Activated CD8-positive, alpha-beta T cell treated with anti-CD3 and anti-CD28 coated beads for 36 hours (primary cell): ENCODE data around the gene KATNB1. TPM values are rescaled to one million over a fixed set of nuclear protein-coding genes. Genes with fewer than 3 reads are reported as not detected.

Source experiments
- ATAC-seq: fragments of 200-7000 bp; cut with Tn5 transposase; one replicate; pipeline ENCODE4 v1.10.0; 2021; ENCODE audit warnings: mild to moderate bottlenecking, moderate library complexity
- CTCF ChIA-PET: fragments of 350-600 bp; sonication (Branson Sonifier 250); formaldehyde crosslinking; loops from one replicate; lab custom pipeline; 2021; ENCODE audit warnings: antibody characterized with exemption; lab: Charles Lee
- POLR2A ChIA-PET: fragments of 350-600 bp; sonication (Branson Sonifier 250); formaldehyde crosslinking; loops from one replicate; lab custom pipeline; 2021; ENCODE audit warnings: antibody characterized with exemption; lab: Charles Lee
- DNase-seq: peaks from one replicate; pipeline ENCODE4 v3.0.0-alpha.2; 2020
- H3K27ac Mint-ChIP-seq: one replicate; pipeline ENCODE4 v1.8.0; 2021; ENCODE audit warnings: mild to moderate bottlenecking, mixed read lengths
- H3K27me3 Mint-ChIP-seq: one replicate; pipeline ENCODE4 v1.8.0; 2021; ENCODE audit warnings: mixed read lengths
- H3K36me3 Mint-ChIP-seq: one replicate; pipeline ENCODE4 v1.8.0; 2021; ENCODE audit warnings: low read depth, mixed read lengths
- H3K4me1 Mint-ChIP-seq: one replicate; pipeline ENCODE4 v1.8.0; 2021; ENCODE audit warnings: low read depth, mixed read lengths
- H3K4me3 Mint-ChIP-seq: one replicate; pipeline ENCODE4 v1.8.0; 2021; ENCODE audit warnings: mild to moderate bottlenecking, moderate library complexity, mixed read lengths
- H3K9me3 Mint-ChIP-seq: one replicate; pipeline ENCODE4 v1.8.0; 2021; ENCODE audit warnings: mixed read lengths
- CTCF ChIP-seq: fragments of 200-600 bp; IDR thresholded peaks from one replicate; pipeline ENCODE4 v1.8.0; 2022; ENCODE audit warnings: antibody characterized with exemption, mild to moderate bottlenecking
- intact Hi-C: fragments of 100-400 bp; cut with micrococcal nuclease; formaldehyde crosslinking; loops from one replicate; pipeline ENCODE4 v1.10.0; 2022
- total RNA-seq, 2 experiments: library from RNA; stranded (reverse); gene quantifications; one replicate each; pipeline ENCODE4 v1.2.3, GENCODE V29; 2021

Gene KATNB1
- total RNA-seq, 2 experiments from 2014 or later, result 35.1 to 39.6 TPM

GRCh38 chr16:57697896-57698537, 37.6 kb upstream of the KATNB1 start:
- no peak for TF ChIP-seq CTCF
- H3K27ac Mint-ChIP-seq, result no peak overlapping the region
- H3K36me3 Mint-ChIP-seq, result no peaks in the 10 kb centered on the region
- H3K27me3 Mint-ChIP-seq, result no peaks in the 10 kb centered on the region
- DNase-seq, result no peak
- CTCF ChIA-PET, result interaction anchor here (0.7 to 1.8 kb wide), 2 partner anchors 48 to 281 kb away, joined by 3 to 6 read pairs; no protein-coding TSS in a partner anchor
- ATAC-seq, result no peak
- intact Hi-C loops, result no loop called here
- POLR2A ChIA-PET, result no interaction called here
- no peaks in the 10 kb centered on the region for H3K9me3 Mint-ChIP-seq
- no peak overlapping the region for H3K4me3 Mint-ChIP-seq
- H3K4me1 Mint-ChIP-seq, result peaks cover 9% of the 10 kb centered on the region

GRCh38 chr16:57698812-57699405, 36.7 kb upstream of the KATNB1 start:
- intact Hi-C loops, result no loop called here
- H3K27me3 Mint-ChIP-seq, result no peaks in the 10 kb centered on the region
- CTCF ChIA-PET, result interaction anchor here (1.8 kb wide), 1 partner anchor 49 kb away, joined by 6 read pairs; no protein-coding TSS in a partner anchor
- peaks cover 9% of the 10 kb centered on the region for H3K4me1 Mint-ChIP-seq
- TF ChIP-seq CTCF, result no peak
- H3K27ac Mint-ChIP-seq, result no peak overlapping the region
- POLR2A ChIA-PET, result no interaction called here
- no peak overlapping the region for H3K4me3 Mint-ChIP-seq
- H3K36me3 Mint-ChIP-seq, result no peaks in the 10 kb centered on the region
- H3K9me3 Mint-ChIP-seq, result no peaks in the 10 kb centered on the region
- no peak for ATAC-seq
- no peak for DNase-seq

- no peak overlapping the region for H3K27ac Mint-ChIP-seq
- no peaks in the 10 kb centered on the region for H3K9me3 Mint-ChIP-seq
- peaks cover 9% of the 10 kb centered on the region for H3K4me1 Mint-ChIP-seq
- no peak overlapping the region for H3K4me3 Mint-ChIP-seq
- DNase-seq (no peak), ATAC-seq (no peak)
- intact Hi-C loops, result no loop called here
- POLR2A ChIA-PET, result no interaction called here
- no peak for TF ChIP-seq CTCF
- CTCF ChIA-PET, result interaction anchor here (1.8 kb wide), 1 partner anchor 50 kb away, joined by 6 read pairs; no protein-coding TSS in a partner anchor
- H3K36me3 Mint-ChIP-seq, result no peaks in the 10 kb centered on the region
- no peaks in the 10 kb centered on the region for H3K27me3 Mint-ChIP-seq
Measured at GRCh38 chr16:57699481-57699880, 36.1 kb upstream of the KATNB1 start.

GRCh38 chr16:57699899-57700298, 35.7 kb upstream of the KATNB1 start:
- intact Hi-C loops, result no loop called here
- no peak for ATAC-seq

More at GRCh38 chr16:57699899-57700298, 35.7 kb upstream of the KATNB1 start:
- no peak overlapping the region for H3K4me3 Mint-ChIP-seq
- H3K27me3 Mint-ChIP-seq, result no peaks in the 10 kb centered on the region
- no peak for TF ChIP-seq CTCF
- no peak overlapping the region for H3K27ac Mint-ChIP-seq
- CTCF ChIA-PET, result interaction anchor here (1.8 kb wide), 1 partner anchor 50 kb away, joined by 6 read pairs; no protein-coding TSS in a partner anchor
- DNase-seq, result no peak
- H3K4me1 Mint-ChIP-seq, result peaks cover 5% of the 10 kb centered on the region
- H3K36me3 Mint-ChIP-seq, result no peaks in the 10 kb centered on the region
- POLR2A ChIA-PET, result no interaction called here
- H3K9me3 Mint-ChIP-seq, result no peaks in the 10 kb centered on the region
